Mesothelial cell of epicardium (in vitro differentiated cells): Measurements from ENCODE around the gene PGBD1. TPM values are rescaled to one million over a fixed set of nuclear protein-coding genes. Genes with fewer than 3 reads are reported as not detected.

ENCODE experiments used
- DNase-seq, 2 experiments: peaks; one replicate each; pipeline ENCODE4 v3.0.0; 2021; ENCODE audit warnings: low spot score in 2 of 2; ENCODE audit not compliant: unreplicated experiment in 2 of 2
- H3K27ac Mint-ChIP-seq: 2 replicates; pipeline ENCODE4 v1.8.0; 2021; ENCODE audit warnings: mixed read lengths
- H3K27me3 Mint-ChIP-seq: 2 replicates; pipeline ENCODE4 v1.8.0; 2021; ENCODE audit warnings: low read depth, mixed read lengths
- H3K36me3 Mint-ChIP-seq: 2 replicates; pipeline ENCODE4 v1.8.0; 2021; ENCODE audit warnings: mixed read lengths
- H3K4me1 Mint-ChIP-seq: 2 replicates; pipeline ENCODE4 v1.8.0; 2021; ENCODE audit warnings: mixed read lengths
- H3K4me3 Mint-ChIP-seq: 2 replicates; pipeline ENCODE4 v1.8.0; 2021; ENCODE audit warnings: mild to moderate bottlenecking, moderate library complexity, mixed read lengths
- H3K9me3 Mint-ChIP-seq: 2 replicates; pipeline ENCODE4 v1.8.0; 2021; ENCODE audit warnings: mixed read lengths
- total RNA-seq: library from RNA; stranded (reverse); gene quantifications from 3 replicates; pipeline ENCODE4 v1.2.1, GENCODE V29; 2021
- TF ChIP-seq, protein P1 (sequence below): fragments of 200-600 bp; sonication (generic); IDR thresholded peaks from one replicate; pipeline ENCODE4 v1.5.0; 2021; ENCODE audit warnings: antibody characterized with exemption; ENCODE audit not compliant: unreplicated experiment

The PGBD1 gene
- total RNA-seq, 1 donor from 2014 or later, result 9.4 TPM

DNA sequence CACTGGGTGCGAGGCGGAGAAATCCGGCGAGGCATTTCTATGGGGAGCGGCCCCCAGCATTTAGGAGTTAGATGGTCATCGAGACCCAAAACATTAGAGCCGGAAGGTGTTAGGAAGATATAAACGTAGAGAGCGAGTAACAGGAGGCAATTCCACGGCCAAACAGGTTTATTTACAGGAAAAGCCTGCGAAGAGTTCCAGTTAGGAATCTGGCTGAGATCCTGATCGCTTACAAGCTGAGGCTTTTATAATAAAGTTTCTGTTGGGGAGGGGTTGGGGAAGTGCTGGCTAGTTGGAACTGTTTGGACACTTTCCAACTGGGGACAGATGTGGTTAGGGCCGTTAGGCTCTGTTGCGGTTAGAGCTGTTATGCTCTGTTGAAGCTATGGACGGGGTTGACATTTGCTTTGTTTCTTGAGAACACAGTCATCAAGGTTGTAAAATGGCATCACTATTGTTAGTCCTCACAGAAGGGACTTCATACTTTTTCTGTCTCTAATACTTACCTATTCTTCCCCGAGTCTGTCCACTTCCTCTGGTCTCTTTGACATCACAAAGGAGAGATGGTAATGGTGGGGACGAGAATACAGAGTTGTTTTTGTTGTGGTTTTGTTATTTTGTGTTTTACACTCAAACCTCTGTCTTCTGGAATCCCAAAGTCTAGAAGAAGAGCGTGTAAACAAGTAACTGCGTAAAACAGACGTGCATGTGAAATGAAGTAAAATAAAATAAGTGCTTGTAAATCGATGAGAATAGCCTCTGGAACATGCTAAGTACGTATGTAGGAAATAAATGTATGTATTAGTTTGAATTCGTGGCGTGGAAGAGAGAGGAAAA, 55.1 kb downstream of the PGBD1 start:
- Mint-ChIP-seq H3K27me3 (no peaks in the 10 kb centered on the region), H3K27ac (no peak overlapping the region), H3K4me1 (no peaks in the 10 kb centered on the region), H3K9me3 (peaks cover 4% of the 10 kb centered on the region), H3K36me3 (peaks cover 5% of the 10 kb centered on the region), H3K4me3 (no peak overlapping the region)
- TF ChIP-seq, protein P1, sequence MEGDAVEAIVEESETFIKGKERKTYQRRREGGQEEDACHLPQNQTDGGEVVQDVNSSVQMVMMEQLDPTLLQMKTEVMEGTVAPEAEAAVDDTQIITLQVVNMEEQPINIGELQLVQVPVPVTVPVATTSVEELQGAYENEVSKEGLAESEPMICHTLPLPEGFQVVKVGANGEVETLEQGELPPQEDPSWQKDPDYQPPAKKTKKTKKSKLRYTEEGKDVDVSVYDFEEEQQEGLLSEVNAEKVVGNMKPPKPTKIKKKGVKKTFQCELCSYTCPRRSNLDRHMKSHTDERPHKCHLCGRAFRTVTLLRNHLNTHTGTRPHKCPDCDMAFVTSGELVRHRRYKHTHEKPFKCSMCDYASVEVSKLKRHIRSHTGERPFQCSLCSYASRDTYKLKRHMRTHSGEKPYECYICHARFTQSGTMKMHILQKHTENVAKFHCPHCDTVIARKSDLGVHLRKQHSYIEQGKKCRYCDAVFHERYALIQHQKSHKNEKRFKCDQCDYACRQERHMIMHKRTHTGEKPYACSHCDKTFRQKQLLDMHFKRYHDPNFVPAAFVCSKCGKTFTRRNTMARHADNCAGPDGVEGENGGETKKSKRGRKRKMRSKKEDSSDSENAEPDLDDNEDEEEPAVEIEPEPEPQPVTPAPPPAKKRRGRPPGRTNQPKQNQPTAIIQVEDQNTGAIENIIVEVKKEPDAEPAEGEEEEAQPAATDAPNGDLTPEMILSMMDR, result no peak
- DNase-seq, result no peak

DNA sequence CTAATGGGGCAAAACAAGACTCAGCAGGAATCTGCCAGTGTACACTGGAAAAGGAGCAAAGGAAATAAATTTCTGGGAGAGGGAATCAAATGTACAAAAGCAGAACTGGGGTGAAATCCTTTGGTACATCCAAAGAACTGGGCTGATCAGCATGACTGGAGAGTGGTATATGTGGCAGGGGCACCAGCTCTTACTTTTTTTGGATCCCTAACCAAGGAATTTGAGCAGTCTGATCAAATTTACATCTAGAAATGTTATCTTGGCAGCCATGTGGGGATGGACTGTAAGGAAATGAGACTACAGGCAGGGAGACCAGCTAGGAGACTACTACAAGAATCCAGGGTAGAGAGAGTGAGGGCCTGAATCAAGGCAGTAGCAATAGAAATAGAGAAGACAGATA, 55.7 kb downstream of the PGBD1 start:
- Mint-ChIP-seq H3K27ac (no peak overlapping the region), H3K36me3 (peaks cover 3% of the 10 kb centered on the region), H3K4me1 (no peaks in the 10 kb centered on the region), H3K4me3 (no peak overlapping the region), H3K27me3 (no peaks in the 10 kb centered on the region), H3K9me3 (peaks cover 4% of the 10 kb centered on the region)
- TF ChIP-seq, protein P1, result no peak
- no peak for DNase-seq

DNA sequence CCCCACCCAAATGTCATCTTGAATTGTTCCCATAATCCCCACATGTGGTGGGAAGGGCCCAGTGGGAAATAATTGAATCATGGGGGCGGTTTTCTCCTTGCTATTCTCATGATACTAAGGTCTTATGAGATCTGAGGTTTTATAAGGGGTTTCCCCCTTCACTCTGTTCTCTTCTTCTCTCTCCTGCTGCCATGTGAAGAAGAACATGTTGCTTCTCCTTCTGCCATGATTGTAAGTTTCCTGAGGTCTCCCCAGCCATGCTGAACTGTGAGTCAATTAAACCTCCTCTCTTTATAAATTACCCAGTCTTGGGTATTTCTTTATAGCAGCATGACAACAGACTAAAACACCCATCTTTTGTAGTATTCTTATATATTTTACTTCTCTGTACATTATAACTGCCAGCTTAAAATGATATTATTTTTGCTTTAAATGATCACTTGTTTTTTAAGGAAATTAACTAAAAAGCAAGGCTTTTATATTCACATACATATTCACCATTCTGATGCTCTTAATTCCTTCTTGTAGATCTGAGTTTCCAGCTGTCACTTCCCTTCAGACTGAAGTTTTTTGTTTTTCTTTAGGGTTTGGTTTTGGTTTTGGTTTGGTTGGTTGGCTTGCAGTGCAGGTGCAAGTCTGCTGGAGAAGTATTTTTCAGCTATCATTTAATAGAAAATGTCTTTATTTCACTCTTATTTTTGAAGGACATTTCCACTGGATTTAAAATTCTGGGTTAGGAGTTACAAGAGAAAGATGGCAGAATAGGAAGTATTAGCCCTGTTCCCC, 59.1 kb downstream of the PGBD1 start:
- Mint-ChIP-seq H3K27me3 (peaks cover 15% of the 10 kb centered on the region), H3K27ac (no peak overlapping the region)

DNA sequence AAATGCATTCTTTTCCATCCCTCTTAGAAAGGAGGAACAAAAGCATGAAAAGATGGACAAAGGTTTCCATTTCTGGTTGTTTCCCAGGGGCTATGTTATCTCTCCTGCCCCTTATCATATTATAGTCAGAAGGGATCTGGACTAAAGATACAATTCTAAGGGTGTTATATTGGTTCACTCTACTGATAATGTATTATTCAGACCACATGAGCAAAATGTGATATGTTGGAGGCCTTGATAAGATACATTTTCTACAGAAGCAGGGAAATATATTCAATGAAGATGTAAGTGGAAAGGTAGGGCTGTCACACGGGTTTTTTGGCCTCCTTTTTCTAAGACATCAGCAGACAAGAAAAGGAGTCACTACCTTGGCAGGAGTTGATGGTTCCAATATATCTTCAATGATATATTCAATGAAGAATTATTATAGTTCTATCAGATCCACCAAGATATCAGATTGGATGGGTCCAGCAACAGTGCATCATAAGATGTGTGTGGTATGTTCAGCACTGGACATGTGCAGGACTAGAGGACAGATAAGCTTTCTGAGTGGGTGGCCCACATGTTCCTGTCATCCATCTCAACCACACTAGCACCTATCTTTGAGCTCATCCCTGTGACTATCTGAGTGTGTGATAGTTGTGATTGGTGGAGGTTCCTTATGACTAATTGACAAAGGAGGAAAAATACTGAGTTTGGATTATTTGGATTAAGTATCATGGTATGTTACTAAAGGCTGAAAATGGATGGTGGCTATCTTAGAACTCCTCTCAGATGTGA, 62.7 kb downstream of the PGBD1 start:
- H3K9me3 Mint-ChIP-seq, result peaks cover 4% of the 10 kb centered on the region
- H3K36me3 Mint-ChIP-seq, result peaks cover 3% of the 10 kb centered on the region
- H3K27ac Mint-ChIP-seq, result no peak overlapping the region
- TF ChIP-seq, protein P1, result no peak
- H3K27me3 Mint-ChIP-seq, result peaks cover 35% of the 10 kb centered on the region
- no peaks in the 10 kb centered on the region for H3K4me1 Mint-ChIP-seq
- no peak for DNase-seq
- no peak overlapping the region for H3K4me3 Mint-ChIP-seq

More for the DNA sequence above, 59.1 kb downstream of the PGBD1 start:
- Mint-ChIP-seq H3K4me1 (no peaks in the 10 kb centered on the region), H3K9me3 (peaks cover 4% of the 10 kb centered on the region), H3K4me3 (no peak overlapping the region), H3K36me3 (peaks cover 3% of the 10 kb centered on the region)
- no peak for DNase-seq
- TF ChIP-seq, protein P1, result no peak

DNA sequence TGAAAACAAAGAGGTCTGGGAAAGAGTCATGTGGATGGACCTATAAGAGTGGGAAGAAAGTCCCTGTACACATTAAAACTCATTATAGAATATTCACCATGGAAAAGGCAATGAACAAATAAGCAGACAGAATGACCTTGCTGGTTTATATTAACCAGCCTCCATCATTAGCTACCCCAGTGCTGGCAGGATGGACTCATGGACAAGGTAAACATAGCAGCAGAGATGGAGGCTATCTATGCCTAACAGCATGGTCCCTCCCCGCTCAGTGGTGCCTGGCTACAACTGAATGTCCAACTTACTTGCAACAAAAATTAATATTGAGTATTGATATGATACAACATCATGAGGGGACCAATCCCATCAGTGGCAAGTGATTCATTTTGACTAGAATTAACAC, 63.8 kb downstream of the PGBD1 start:
- no peak for DNase-seq
- peaks cover 35% of the 10 kb centered on the region for H3K27me3 Mint-ChIP-seq

More for the DNA sequence above, 63.8 kb downstream of the PGBD1 start:
- Mint-ChIP-seq H3K36me3 (peaks cover 3% of the 10 kb centered on the region), H3K4me3 (no peak overlapping the region), H3K9me3 (peaks cover 3% of the 10 kb centered on the region), H3K27ac (no peak overlapping the region), H3K4me1 (peaks cover 7% of the 10 kb centered on the region)
- TF ChIP-seq, protein P1, result no peak
